PC-3 (cell line): Measurements from ENCODE around the gene TSPAN9.

Source experiments
- CTCF ChIP-seq: fragments of 300-600 bp; sonication (generic); conservative IDR thresholded peaks from 2 replicates; pipeline ENCODE4 v1.5.1; 2017; ENCODE audit warnings: antibody characterized with exemption, low read depth, mild to moderate bottlenecking, low read length
- EZH2 ChIP-seq: fragments of 300-600 bp; sonication (generic); IDR thresholded peaks from one replicate; pipeline ENCODE4 v1.6.1; 2017; ENCODE audit warnings: antibody characterized with exemption, mild to moderate bottlenecking, low read length; ENCODE audit not compliant: unreplicated experiment

DNA sequence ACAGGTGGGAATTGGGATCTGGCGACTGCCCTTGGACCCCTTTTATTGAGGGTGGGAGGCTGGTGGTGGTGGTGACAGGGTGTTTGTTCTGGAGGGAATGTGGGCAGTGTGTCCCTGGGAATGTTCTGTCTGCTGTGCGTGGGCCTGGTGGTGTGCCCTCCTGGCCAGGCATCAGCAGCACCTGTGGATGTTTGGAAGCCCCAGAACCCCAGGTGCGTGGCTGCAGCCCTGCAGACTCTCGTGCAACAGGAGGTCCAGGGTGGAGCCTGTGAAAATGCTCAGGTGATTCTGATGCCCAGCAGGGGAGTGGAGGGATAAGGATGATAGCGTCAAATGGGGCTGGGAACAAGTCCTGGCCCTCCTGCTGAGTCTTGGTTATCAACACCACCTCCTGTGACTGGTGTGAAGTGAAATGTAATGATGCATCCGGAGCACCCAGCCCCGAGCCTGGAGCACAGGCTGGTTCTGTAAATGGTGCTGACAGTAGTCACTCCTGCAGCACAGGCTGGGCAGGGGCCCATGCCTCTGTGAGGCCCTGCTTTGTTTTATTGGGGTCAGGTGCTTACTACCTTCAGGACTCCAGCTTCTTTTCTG is 176.6 kb downstream of the TSPAN9 start:
- TF ChIP-seq CTCF, result no peak
- no peak for TF ChIP-seq EZH2
